HG03571 (cell line): Measurements from ENCODE around the gene CFAP298.

Experiments
- ATAC-seq: cut with Tn5 transposase; IDR thresholded peaks from one replicate; pipeline ENCODE4 v1.9.1; 2021; ENCODE audit not compliant: unreplicated experiment

CFAP298 gene

DNA sequence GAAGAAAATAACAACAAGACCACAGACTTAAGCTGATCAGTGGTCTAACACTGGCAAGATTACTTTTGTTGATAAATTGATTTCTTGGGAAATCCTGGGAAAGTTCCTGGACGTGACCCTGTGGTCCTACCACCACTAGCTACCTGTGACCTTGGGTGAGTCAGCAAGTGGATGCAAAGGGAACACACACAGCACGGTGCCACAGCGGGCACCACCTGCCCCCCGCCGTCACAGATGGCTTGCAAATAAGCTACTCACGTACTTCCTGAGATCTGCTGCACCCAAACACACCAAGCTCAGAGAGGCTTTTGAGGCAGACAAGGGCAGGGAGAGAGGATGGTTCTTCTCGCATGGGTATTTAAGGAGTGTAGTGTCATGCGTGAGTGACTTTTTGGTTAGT lies 12.7 kb downstream of the CFAP298 start:
- no peak for ATAC-seq

GRCh38 chr21:32599091-32599490 lies 13.1 kb downstream of the CFAP298 start:
- ATAC-seq: no peak

DNA sequence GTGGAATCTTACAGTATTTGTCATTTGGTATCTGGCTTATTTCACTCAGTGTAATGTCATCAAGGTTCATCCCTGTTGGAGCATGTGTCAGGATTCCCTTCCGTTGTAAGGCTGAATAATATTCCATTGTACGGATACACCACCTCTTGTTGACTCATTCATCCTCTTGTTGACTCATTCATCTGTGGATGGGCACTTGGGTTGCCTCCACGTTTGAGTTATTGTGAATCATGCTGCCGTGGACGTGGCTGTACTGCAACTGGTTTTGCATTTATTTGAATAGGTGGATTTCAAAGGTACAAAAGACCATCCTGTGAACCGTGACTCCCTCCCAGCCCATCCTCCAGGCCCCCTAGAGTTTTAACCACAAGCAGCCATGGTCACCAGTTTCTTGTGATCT lies 15.0 kb downstream of the CFAP298 start:
- no peak for ATAC-seq

DNA sequence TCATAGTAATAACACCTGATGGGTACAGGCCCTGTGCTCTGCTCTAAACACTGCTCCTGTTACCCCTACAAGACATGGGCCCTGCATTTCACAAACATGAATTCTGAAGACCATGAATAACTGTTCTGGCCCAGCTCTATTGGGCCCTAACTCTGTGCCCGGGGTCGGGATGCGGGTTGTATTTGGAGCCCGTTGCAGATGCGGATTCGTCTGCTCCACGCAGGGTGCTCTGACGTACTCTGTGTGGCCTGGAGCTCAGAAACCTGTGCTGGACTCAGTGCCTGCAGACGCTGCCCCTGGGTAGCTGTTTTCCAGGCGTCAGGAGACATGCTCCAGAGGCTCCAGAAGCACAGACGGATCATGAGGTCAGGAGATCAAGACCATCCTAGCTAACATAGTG lies 16.7 kb downstream of the CFAP298 start:
- ATAC-seq: no peak

DNA sequence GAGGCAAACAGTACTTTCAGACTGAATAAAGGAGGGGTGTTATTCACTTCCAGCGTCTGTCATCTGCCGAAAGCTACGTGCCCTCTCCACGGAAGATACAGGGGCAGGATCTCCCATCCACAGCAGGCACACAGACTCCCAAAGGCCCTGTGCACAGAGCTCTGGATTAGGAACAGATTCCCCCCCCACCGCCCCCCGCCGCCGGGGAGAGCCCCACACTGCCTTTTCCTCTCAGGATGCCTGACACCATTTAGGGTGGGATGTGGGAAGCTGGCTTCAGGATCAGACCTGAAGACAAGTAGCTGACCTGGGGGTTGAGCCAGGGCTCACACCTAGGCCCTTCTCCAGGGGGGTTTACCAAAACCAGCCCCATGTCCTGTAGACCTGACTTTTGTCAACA lies 18.5 kb downstream of the CFAP298 start:
- no peak for ATAC-seq

GRCh38 chr21:32592929-32593502 lies 19.2 kb downstream of the CFAP298 start:
- ATAC-seq: no peak

- ATAC-seq: no peak
Observed at GRCh38 chr21:32590130-32590529, 22.0 kb downstream of the CFAP298 start.

- no peak for ATAC-seq
Observed at GRCh38 chr21:32587651-32588050, 24.5 kb downstream of the CFAP298 start.

DNA sequence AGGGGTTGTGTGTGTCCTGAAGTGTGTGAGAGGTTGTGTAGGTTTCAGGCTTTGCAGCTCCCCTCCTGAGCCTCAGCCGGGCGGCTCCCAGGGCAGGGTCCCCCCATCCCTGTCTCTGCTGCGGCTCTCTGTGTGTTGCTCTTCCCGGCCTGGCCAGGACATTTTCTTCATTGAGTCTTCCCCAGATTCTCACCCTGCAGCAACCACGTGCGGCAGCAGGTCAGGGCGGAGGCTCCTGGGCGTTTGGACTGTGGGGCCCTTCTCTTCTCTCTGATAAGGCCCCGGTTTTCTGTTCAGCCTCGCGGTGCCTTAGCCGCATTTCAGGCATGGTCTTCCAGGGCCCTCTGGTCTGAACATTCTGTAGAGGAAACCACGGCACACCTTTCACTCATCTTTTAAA lies 25.1 kb downstream of the CFAP298 start:
- ATAC-seq: no peak

- ATAC-seq: no peak
Observed at GRCh38 chr21:32585970-32586369, 26.2 kb downstream of the CFAP298 start.

DNA sequence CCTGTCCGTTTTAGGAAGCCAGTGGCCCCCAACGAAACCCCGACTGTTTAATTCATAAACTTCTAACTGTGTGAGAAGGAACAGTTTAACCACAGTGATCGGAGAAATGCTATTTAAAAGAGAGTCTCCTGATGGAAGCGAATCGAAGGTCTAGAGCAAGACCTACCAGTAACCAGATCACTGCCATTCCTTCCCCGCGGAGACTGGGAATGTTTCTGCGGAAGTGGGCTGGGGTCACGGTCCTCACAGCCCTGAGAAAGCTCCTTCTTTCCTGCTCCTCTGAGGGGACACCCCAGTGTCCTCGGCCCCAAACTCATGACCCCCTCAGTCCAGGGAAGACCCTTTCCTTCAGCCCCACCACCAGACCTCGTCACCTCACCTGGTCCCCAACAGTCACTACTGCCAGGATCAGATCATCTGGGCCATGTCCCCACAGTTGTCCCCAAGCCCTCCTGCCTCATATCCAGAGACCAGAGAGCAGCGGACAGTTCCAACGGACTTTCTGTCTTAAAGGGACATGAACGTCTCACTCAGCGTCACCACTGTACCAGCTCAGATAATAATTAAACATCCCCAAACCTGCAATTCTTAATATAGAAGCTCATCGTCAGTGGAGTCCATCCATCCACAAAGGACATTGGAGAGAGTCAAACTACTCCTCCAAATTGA lies 27.0 kb downstream of the CFAP298 start, which contains the start of gene TCP10L:
Gene TCP10L, minus strand, starts transcription at position 482 of the 669 bp plus-strand sequence. CDS start 1,219 bp downstream, outside the sequence.
- no peak for ATAC-seq

DNA sequence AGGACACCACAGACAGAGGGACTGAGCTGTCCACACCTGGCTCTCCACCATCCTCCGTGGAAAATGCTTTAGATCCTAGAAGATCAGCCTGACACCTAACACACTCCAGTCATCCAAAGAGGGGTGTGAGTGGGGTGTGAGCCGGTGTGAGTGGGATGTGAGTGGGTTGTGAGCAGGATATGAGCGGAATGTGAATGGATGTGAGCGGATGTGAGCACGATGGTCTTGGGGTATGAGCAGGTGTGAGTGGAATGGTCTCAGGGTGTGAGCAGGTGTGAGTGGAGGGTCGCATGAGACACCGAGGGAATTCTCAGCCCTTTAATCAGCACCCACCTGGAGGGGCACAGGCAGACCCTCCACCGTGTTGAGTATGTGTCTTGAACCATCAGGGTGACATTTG lies 27.7 kb downstream of the CFAP298 start:
- ATAC-seq: no peak

- ATAC-seq: no peak
Observed at GRCh38 chr21:32581732-32582131, 30.4 kb downstream of the CFAP298 start.

- no peak for ATAC-seq
Observed at GRCh38 chr21:32580949-32581348, 31.2 kb downstream of the CFAP298 start.

- ATAC-seq: no peak
Observed at GRCh38 chr21:32578107-32578691, 34.0 kb downstream of the CFAP298 start.

DNA sequence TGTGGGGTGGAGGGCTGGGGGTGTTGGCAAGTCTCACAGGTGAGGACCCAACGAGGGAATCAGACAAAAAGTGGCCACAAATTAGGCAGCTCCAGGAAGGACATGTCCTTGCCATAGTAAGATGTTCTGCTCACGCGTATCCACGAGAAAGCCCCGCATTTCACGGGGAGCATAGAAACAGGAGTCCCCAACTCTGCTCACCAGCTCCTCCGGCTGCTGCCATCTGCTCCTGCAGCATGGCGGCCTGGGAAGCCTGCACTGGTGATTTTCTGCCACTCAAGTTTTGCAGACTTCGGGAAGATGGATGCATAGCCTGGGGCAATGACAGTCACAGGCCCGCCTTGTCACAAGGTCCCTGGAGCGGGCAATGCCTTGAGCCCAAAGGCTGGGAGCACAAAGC lies 36.2 kb downstream of the CFAP298 start:
- ATAC-seq: no peak

GRCh38 chr21:32574946-32575925 lies 36.9 kb downstream of the CFAP298 start:
- no peak for ATAC-seq

- no peak for ATAC-seq
Observed at GRCh38 chr21:32572574-32573420, 39.4 kb downstream of the CFAP298 start.

DNA sequence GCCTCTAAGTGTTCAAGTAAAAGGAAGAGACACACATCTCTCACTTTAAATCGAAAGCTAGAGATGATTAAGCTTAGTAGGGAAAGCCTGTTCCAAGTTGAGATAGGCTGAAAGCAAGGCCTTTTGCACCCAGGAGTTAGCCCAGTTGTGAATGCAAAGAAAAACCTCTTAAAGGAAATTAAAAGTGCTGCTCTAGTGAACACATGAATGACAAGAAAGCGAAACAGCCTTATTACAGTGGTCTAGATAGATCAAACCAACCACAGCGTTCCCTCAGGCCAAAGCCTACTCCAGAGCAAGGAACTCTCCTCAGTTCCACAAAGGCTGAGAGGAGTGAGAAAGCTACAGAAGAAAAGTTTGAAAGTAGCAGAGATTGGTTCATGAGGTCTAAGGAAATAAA lies 41.7 kb downstream of the CFAP298 start:
- ATAC-seq: no peak
